Endothelial cell (in vitro differentiated cells): ENCODE measurements around the gene CYP24A1. TPM values are rescaled to one million over a fixed set of nuclear protein-coding genes. Genes with fewer than 3 reads are reported as not detected.
A peak's percentile ranks its signal among the peaks of the same experiment; 100 is the strongest.

Experiments
- DNase-seq: peaks from one replicate; pipeline ENCODE4 v3.0.0; 2021; ENCODE audit warnings: low spot score
- H3K27ac Mint-ChIP-seq: one replicate; pipeline ENCODE4 v1.8.0; 2021; ENCODE audit warnings: mixed read lengths, inconsistent platforms; ENCODE audit not compliant: unreplicated experiment
- H3K27me3 Mint-ChIP-seq: one replicate; pipeline ENCODE4 v1.8.0; 2021; ENCODE audit warnings: mild to moderate bottlenecking, moderate library complexity, mixed read lengths, inconsistent platforms; ENCODE audit not compliant: unreplicated experiment
- H3K36me3 Mint-ChIP-seq: one replicate; pipeline ENCODE4 v1.8.0; 2021; ENCODE audit warnings: mild to moderate bottlenecking, low read depth, mixed read lengths, inconsistent platforms; ENCODE audit not compliant: unreplicated experiment
- H3K4me1 Mint-ChIP-seq: one replicate; pipeline ENCODE4 v1.8.0; 2021; ENCODE audit warnings: mild to moderate bottlenecking, mixed read lengths, inconsistent platforms; ENCODE audit not compliant: unreplicated experiment
- H3K4me3 Mint-ChIP-seq: one replicate; pipeline ENCODE4 v1.8.0; 2021; ENCODE audit warnings: mild to moderate bottlenecking, mixed read lengths, inconsistent platforms; ENCODE audit not compliant: unreplicated experiment
- H3K9me3 Mint-ChIP-seq: one replicate; pipeline ENCODE4 v1.8.0; 2021; ENCODE audit warnings: mixed read lengths, inconsistent platforms; ENCODE audit not compliant: unreplicated experiment
- CTCF ChIP-seq: fragments of 200-600 bp; sonication (generic); IDR thresholded peaks from one replicate; pipeline ENCODE4 v1.5.0; 2021; ENCODE audit warnings: antibody characterized with exemption; ENCODE audit not compliant: unreplicated experiment
- total RNA-seq: library from RNA; stranded (reverse); fragmentation: NEBNext Ultra II Directional; extraction: Animal tissue kit (Norgen Biotek cat#: 25700); gene quantifications from one replicate; pipeline ENCODE4 v1.2.1, GENCODE V29; 2021; ENCODE audit not compliant: unreplicated experiment

The CYP24A1 gene
- total RNA-seq, 1 donor from 2014 or later, result not detected

GRCh38 chr20:54174457-54175175 lies 830 bp upstream of the CYP24A1 start:
- H3K27ac Mint-ChIP-seq, result peak overlapping the region; percentile 48
- no peaks in the 10 kb centered on the region for H3K9me3 Mint-ChIP-seq
- H3K27me3 Mint-ChIP-seq, result peaks cover 19% of the 10 kb centered on the region
- no peak for DNase-seq
- peaks cover 6% of the 10 kb centered on the region for H3K4me1 Mint-ChIP-seq
- peak overlapping the region; percentile 57 for H3K4me3 Mint-ChIP-seq
- H3K36me3 Mint-ChIP-seq, result no peaks in the 10 kb centered on the region
- TF ChIP-seq CTCF, result no peak

GRCh38 chr20:54172856-54173652 lies 732 bp downstream of the CYP24A1 start:
- DNase-seq, result peak; percentile 13
- H3K36me3 Mint-ChIP-seq, result no peaks in the 10 kb centered on the region
- no peak overlapping the region for H3K27ac Mint-ChIP-seq
- peaks cover 10% of the 10 kb centered on the region for H3K4me1 Mint-ChIP-seq
- H3K4me3 Mint-ChIP-seq, result peak overlapping the region; percentile 69
- TF ChIP-seq CTCF, result no peak
- H3K9me3 Mint-ChIP-seq, result peaks cover 3% of the 10 kb centered on the region
- H3K27me3 Mint-ChIP-seq, result peaks cover 23% of the 10 kb centered on the region

- DNase-seq, result no peak
- Mint-ChIP-seq H3K4me3 (peak overlapping the region; percentile 21), H3K9me3 (peaks cover 3% of the 10 kb centered on the region), H3K36me3 (no peaks in the 10 kb centered on the region), H3K27me3 (peaks cover 23% of the 10 kb centered on the region), H3K4me1 (peaks cover 11% of the 10 kb centered on the region), H3K27ac (no peak overlapping the region)
- TF ChIP-seq CTCF, result no peak
Observed at GRCh38 chr20:54172532-54172855, 1.3 kb downstream of the CYP24A1 start.

GRCh38 chr20:54170963-54171362 lies 2.8 kb downstream of the CYP24A1 start:
- peaks cover 11% of the 10 kb centered on the region for H3K4me1 Mint-ChIP-seq
- no peak overlapping the region for H3K4me3 Mint-ChIP-seq
- DNase-seq, result no peak
- H3K27ac Mint-ChIP-seq, result no peak overlapping the region
- peaks cover 23% of the 10 kb centered on the region for H3K27me3 Mint-ChIP-seq
- H3K36me3 Mint-ChIP-seq, result no peaks in the 10 kb centered on the region
- H3K9me3 Mint-ChIP-seq, result peaks cover 3% of the 10 kb centered on the region
- TF ChIP-seq CTCF, result no peak

GRCh38 chr20:54170026-54170471 lies 3.7 kb downstream of the CYP24A1 start:
- peaks cover 21% of the 10 kb centered on the region for H3K27me3 Mint-ChIP-seq
- H3K4me3 Mint-ChIP-seq, result no peak overlapping the region
- DNase-seq, result no peak
- peaks cover 11% of the 10 kb centered on the region for H3K4me1 Mint-ChIP-seq
- H3K36me3 Mint-ChIP-seq, result no peaks in the 10 kb centered on the region
- no peak overlapping the region for H3K27ac Mint-ChIP-seq
- peaks cover 3% of the 10 kb centered on the region for H3K9me3 Mint-ChIP-seq
- no peak for TF ChIP-seq CTCF
